A549 treated with RU486 at 1 μM for 4 hours (cell line): ENCODE data around the gene HTR1E. TPM values are rescaled to one million over a fixed set of nuclear protein-coding genes. Genes with fewer than 3 reads are reported as not detected.

Experiments used
- total RNA-seq: library from RNA; stranded (reverse); fragments of 200-300 nt; extraction: Qiagen RNA extraction; gene quantifications from 5 replicates; pipeline ENCODE4 v1.2.3, GENCODE V29; 2022; ENCODE audit warnings: low read depth

Gene HTR1E, protein sequence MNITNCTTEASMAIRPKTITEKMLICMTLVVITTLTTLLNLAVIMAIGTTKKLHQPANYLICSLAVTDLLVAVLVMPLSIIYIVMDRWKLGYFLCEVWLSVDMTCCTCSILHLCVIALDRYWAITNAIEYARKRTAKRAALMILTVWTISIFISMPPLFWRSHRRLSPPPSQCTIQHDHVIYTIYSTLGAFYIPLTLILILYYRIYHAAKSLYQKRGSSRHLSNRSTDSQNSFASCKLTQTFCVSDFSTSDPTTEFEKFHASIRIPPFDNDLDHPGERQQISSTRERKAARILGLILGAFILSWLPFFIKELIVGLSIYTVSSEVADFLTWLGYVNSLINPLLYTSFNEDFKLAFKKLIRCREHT
- not detected in 5 replicates for total RNA-seq

GRCh38 chr6:86937219-86938079 is at the start of gene HTR1E:
TSS of gene HTR1E (plus strand) at chr6:86937528. CDS start at chr6:87015335, 77,807 bp downstream.

Other genes starting within 250 kb of the HTR1E start
- gene CGA, start 157.6 kb downstream of the HTR1E start, total RNA-seq: 0.19 to 0.29 TPM (median 0.26 TPM) in 3 of 5 replicates, not detected in the others
- 2.3 to 4.2 TPM (median 3.2 TPM) in 5 replicates for gene ZNF292, start 218.0 kb downstream of the HTR1E start, total RNA-seq